HepG2 (cell line): Measurements from ENCODE around the gene RTEL1. TPM values are rescaled to one million over a fixed set of nuclear protein-coding genes. Genes with fewer than 3 reads are reported as not detected.

Experiments used
- ARHGAP35 ChIP-seq: sonication (generic); formaldehyde crosslinking; IDR thresholded peaks from 2 replicates; pipeline ENCODE4 v1.9.0; 2022; ENCODE audit warnings: mild to moderate bottlenecking, inconsistent platforms, moderate library complexity, missing genetic modification reagents, borderline replicate concordance
- HNF4A ChIP-seq: sonication (generic); formaldehyde crosslinking; IDR thresholded peaks from 2 replicates; pipeline ENCODE4 v1.4.0; 2020; ENCODE audit warnings: missing genetic modification reagents
- IRX3 ChIP-seq: sonication (generic); formaldehyde crosslinking; IDR thresholded peaks from 2 replicates; pipeline ENCODE4 v1.8.1; 2023; ENCODE audit warnings: mild to moderate bottlenecking, low read depth, missing genetic modification reagents, borderline replicate concordance
- MEIS1 ChIP-seq: sonication (generic); formaldehyde crosslinking; IDR thresholded peaks from 2 replicates; pipeline ENCODE4 v1.9.0; 2021; ENCODE audit warnings: mild to moderate bottlenecking, missing genetic modification reagents, moderate library complexity, borderline replicate concordance
- NAIF1 ChIP-seq: sonication (generic); formaldehyde crosslinking; IDR thresholded peaks from 2 replicates; pipeline ENCODE4 v1.5.0; 2020; ENCODE audit warnings: mild to moderate bottlenecking, missing genetic modification reagents, borderline replicate concordance
- NR2C2 ChIP-seq: sonication (generic); formaldehyde crosslinking; IDR thresholded peaks from 2 replicates; pipeline ENCODE4 v1.4.0; 2020; ENCODE audit warnings: missing genetic modification reagents, mild to moderate bottlenecking, moderate library complexity, borderline replicate concordance
- PHF21A ChIP-seq: sonication (generic); formaldehyde crosslinking; IDR thresholded peaks from 2 replicates; pipeline ENCODE4 v1.5.0; 2020; ENCODE audit warnings: mild to moderate bottlenecking, missing genetic modification reagents
- POLR2AphosphoS2 ChIP-seq: IDR thresholded peaks from 2 replicates; pipeline ENCODE4 v1.6.1; 2011; ENCODE audit warnings: low read depth, low read length, improper control_type of control experiment
- RFXANK ChIP-seq: IDR thresholded peaks from 2 replicates; pipeline ENCODE4 v1.6.1; 2016
- SOX6 ChIP-seq, 2 experiments: fragments of 450-650 bp in 1 of 2; sonication (generic) in 1 of 2; formaldehyde crosslinking in 1 of 2; IDR thresholded peaks; 2 replicates each; pipeline versions ENCODE4 v1.4.0 to v1.6.1; 2017 to 2020; ENCODE audit warnings: antibody characterized with exemption in 1 of 2, mild to moderate bottlenecking in 1 of 2, missing genetic modification reagents in 1 of 2
- ZBTB7A ChIP-seq: sonication (generic); formaldehyde crosslinking; IDR thresholded peaks from 2 replicates; pipeline ENCODE4 v1.8.0; 2022; ENCODE audit warnings: mild to moderate bottlenecking, missing genetic modification reagents
- polyA plus RNA-seq, 8 experiments: library from polyadenylated mRNA; depleted of rRNA in 3 of 8; stranded (reverse) in 7 of 8; unstranded in 1 of 8; fragments of >200 nt; fragmentation: Illumina TruSeq in 4 of 8; extraction: Trizol in 4 of 8; gene quantifications; 2 replicates each; pipeline versions ENCODE4 v1.2.1 to v1.2.3, GENCODE V29; 2011 to 2016; ENCODE audit warnings: low read depth in 4 of 8, missing spikeins in 1 of 8, mixed read lengths in 1 of 8; ENCODE audit not compliant: insufficient read depth in 1 of 8
- total RNA-seq, 5 experiments: library from RNA; depleted of rRNA; stranded (reverse); fragments of >200 nt; fragmentation: Illumina TruSeq; extraction: Trizol; gene quantifications; 2 replicates each; pipeline ENCODE4 v1.2.3, GENCODE V29; 2016; ENCODE audit warnings: low read depth in 1 of 5
- TF ChIP-seq, protein P1 (sequence below), 2 experiments: sonication (generic) in 1 of 2; formaldehyde crosslinking in 1 of 2; IDR thresholded peaks; 2 replicates each; pipeline versions ENCODE4 v1.5.1 to v1.6.1; 2011 to 2020; ENCODE audit warnings: borderline replicate concordance in 1 of 2, low read depth in 1 of 2, low read length in 1 of 2, mild to moderate bottlenecking in 1 of 2, missing genetic modification reagents in 1 of 2, moderate library complexity in 1 of 2
- TF ChIP-seq, protein P2 (sequence below): sonication (generic); formaldehyde crosslinking; IDR thresholded peaks from 2 replicates; pipeline ENCODE4 v1.5.1; 2020; ENCODE audit warnings: mild to moderate bottlenecking, missing genetic modification reagents, borderline replicate concordance
- TF ChIP-seq, protein P3 (sequence below): fragments of 450-650 bp; IDR thresholded peaks from 2 replicates; pipeline ENCODE4 v1.6.1; 2017
- TF ChIP-seq, protein P4 (sequence below): sonication (generic); formaldehyde crosslinking; IDR thresholded peaks from 2 replicates; pipeline ENCODE4 v1.4.0; 2020; ENCODE audit warnings: mild to moderate bottlenecking, missing genetic modification reagents

The RTEL1 gene
- total and polyA plus RNA-seq, 2 of the 13 experiments (the other 11 are each of a cell fraction or from before 2014, with no cell fraction given): 21.8 to 36.4 TPM

DNA sequence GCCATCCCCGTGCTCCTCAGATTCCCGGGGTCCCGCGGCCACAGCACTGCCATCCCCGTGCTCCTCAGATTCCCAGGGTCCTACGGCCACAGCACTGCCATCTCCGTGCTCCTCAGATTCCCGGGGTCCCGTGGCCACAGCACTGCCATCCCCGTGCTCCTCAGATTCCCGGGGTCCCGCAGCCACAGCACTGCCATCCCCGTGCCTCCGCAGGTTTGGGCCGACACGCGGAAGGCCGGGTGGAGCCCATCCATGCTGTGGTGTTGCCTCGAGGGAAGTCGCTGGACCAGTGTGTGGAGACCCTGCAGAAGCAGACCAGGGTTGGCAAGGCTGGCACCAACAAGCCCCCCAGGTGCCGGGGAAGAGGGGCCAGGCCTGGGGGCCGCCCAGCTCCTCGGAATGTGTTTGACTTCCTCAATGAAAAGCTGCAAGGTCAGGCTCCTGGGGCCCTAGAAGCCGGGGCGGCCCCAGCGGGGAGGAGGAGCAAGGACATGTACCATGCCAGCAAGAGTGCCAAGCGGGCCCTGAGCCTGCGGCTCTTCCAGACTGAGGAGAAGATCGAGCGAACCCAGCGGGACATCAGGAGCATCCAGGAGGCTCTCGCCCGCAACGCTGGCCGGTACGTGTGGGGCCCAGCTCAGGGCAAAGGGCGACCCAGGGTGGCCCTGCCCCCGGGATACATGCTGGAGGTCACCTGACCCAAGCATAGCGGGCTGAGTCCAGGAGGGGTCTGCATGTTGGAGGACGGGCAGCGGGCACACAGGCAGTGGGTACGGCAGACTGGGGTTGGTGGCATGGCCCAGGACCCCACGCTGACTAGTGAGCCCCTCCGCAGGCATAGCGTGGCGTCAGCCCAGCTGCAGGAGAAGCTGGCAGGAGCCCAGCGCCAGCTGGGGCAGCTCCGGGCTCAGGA is 77.1 kb downstream of the RTEL1 start (continued):
- TF ChIP-seq, protein P1, sequence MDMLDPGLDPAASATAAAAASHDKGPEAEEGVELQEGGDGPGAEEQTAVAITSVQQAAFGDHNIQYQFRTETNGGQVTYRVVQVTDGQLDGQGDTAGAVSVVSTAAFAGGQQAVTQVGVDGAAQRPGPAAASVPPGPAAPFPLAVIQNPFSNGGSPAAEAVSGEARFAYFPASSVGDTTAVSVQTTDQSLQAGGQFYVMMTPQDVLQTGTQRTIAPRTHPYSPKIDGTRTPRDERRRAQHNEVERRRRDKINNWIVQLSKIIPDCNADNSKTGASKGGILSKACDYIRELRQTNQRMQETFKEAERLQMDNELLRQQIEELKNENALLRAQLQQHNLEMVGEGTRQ (IDR thresholded peaks at IDR 0.05; ENCODE audit: low read depth, low read length): peak; percentile 42
- TF ChIP-seq, protein P1 (CRISPR knock-in tag; IDR thresholded peaks at IDR 0.05; ENCODE audit: borderline replicate concordance): peak; percentile 68; the same call in 1 of the 2 replicates
- TF ChIP-seq HNF4A: peak; percentile 72
- TF ChIP-seq IRX3 (CRISPR knock-in tag): 0 out of 2 replicates have a peak, but pooled peaks have one; percentile 53
- no peak; the same call in 1 of the 2 replicates for TF ChIP-seq MEIS1 (CRISPR knock-in tag)
- TF ChIP-seq, protein P2, sequence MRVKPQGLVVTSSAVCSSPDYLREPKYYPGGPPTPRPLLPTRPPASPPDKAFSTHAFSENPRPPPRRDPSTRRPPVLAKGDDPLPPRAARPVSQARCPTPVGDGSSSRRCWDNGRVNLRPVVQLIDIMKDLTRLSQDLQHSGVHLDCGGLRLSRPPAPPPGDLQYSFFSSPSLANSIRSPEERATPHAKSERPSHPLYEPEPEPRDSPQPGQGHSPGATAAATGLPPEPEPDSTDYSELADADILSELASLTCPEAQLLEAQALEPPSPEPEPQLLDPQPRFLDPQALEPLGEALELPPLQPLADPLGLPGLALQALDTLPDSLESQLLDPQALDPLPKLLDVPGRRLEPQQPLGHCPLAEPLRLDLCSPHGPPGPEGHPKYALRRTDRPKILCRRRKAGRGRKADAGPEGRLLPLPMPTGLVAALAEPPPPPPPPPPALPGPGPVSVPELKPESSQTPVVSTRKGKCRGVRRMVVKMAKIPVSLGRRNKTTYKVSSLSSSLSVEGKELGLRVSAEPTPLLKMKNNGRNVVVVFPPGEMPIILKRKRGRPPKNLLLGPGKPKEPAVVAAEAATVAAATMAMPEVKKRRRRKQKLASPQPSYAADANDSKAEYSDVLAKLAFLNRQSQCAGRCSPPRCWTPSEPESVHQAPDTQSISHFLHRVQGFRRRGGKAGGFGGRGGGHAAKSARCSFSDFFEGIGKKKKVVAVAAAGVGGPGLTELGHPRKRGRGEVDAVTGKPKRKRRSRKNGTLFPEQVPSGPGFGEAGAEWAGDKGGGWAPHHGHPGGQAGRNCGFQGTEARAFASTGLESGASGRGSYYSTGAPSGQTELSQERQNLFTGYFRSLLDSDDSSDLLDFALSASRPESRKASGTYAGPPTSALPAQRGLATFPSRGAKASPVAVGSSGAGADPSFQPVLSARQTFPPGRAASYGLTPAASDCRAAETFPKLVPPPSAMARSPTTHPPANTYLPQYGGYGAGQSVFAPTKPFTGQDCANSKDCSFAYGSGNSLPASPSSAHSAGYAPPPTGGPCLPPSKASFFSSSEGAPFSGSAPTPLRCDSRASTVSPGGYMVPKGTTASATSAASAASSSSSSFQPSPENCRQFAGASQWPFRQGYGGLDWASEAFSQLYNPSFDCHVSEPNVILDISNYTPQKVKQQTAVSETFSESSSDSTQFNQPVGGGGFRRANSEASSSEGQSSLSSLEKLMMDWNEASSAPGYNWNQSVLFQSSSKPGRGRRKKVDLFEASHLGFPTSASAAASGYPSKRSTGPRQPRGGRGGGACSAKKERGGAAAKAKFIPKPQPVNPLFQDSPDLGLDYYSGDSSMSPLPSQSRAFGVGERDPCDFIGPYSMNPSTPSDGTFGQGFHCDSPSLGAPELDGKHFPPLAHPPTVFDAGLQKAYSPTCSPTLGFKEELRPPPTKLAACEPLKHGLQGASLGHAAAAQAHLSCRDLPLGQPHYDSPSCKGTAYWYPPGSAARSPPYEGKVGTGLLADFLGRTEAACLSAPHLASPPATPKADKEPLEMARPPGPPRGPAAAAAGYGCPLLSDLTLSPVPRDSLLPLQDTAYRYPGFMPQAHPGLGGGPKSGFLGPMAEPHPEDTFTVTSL (CRISPR knock-in tag): no peak
- peak; percentile 62 for TF ChIP-seq NR2C2 (CRISPR knock-in tag)
- TF ChIP-seq, protein P3, sequence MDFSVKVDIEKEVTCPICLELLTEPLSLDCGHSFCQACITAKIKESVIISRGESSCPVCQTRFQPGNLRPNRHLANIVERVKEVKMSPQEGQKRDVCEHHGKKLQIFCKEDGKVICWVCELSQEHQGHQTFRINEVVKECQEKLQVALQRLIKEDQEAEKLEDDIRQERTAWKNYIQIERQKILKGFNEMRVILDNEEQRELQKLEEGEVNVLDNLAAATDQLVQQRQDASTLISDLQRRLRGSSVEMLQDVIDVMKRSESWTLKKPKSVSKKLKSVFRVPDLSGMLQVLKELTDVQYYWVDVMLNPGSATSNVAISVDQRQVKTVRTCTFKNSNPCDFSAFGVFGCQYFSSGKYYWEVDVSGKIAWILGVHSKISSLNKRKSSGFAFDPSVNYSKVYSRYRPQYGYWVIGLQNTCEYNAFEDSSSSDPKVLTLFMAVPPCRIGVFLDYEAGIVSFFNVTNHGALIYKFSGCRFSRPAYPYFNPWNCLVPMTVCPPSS: no peak
- TF ChIP-seq NAIF1 (CRISPR knock-in tag): no peak
- 0 out of 2 replicates have a peak, but pooled peaks have one; percentile 17 for TF ChIP-seq ZBTB7A (CRISPR knock-in tag)
- TF ChIP-seq RFXANK (CRISPR knock-in tag): no peak
- TF ChIP-seq ARHGAP35 (CRISPR knock-in tag): peak; percentile 48; the same call in 1 of the 2 replicates
- TF ChIP-seq, protein P4, sequence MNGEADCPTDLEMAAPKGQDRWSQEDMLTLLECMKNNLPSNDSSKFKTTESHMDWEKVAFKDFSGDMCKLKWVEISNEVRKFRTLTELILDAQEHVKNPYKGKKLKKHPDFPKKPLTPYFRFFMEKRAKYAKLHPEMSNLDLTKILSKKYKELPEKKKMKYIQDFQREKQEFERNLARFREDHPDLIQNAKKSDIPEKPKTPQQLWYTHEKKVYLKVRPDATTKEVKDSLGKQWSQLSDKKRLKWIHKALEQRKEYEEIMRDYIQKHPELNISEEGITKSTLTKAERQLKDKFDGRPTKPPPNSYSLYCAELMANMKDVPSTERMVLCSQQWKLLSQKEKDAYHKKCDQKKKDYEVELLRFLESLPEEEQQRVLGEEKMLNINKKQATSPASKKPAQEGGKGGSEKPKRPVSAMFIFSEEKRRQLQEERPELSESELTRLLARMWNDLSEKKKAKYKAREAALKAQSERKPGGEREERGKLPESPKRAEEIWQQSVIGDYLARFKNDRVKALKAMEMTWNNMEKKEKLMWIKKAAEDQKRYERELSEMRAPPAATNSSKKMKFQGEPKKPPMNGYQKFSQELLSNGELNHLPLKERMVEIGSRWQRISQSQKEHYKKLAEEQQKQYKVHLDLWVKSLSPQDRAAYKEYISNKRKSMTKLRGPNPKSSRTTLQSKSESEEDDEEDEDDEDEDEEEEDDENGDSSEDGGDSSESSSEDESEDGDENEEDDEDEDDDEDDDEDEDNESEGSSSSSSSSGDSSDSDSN (CRISPR knock-in tag): no peak; the same call in 1 of the 2 replicates
- no peak for TF ChIP-seq SOX6 (IDR thresholded peaks at IDR 0.05)
- TF ChIP-seq SOX6 (CRISPR knock-in tag; IDR thresholded peaks at IDR 0.05): no peak
- TF ChIP-seq PHF21A (CRISPR knock-in tag): 0 out of 2 replicates have a peak, but pooled peaks have one; percentile 20
- TF ChIP-seq POLR2AphosphoS2: no peak
